ENCODE data around the gene VDR. TPM values are rescaled to one million over a fixed set of nuclear protein-coding genes. Genes with fewer than 3 reads are reported as not detected.

Gene VDR
- total RNA-seq, 4 donors from 2014 or later = 16.6 to 25.0 (median 21.3) TPM

GRCh38 chr12:47824198-47824597, 80.6 kb downstream of the VDR start:
- TF ChIP-seq POLR2A (IDR thresholded peaks at IDR 0.05) = no peak
- no peak for TF ChIP-seq CTCF (IDR thresholded peaks at IDR 0.05)
- Histone ChIP-seq H3K27ac (peak overlapping the region; percentile 96 to 99 (median 98)), H3K9me3 (no peaks in the 10 kb centered on the region), H3K27me3 (no peaks in the 10 kb centered on the region), H3K4me3 (no peak overlapping the region), H3K4me1 (peaks cover 70 to 93% (median 82%) of the 10 kb centered on the region in 3 donors), H3K36me3 (no peaks in the 10 kb centered on the region)
- no peak for DNase-seq
- intact Hi-C loops (cut with DNase I) = no loop called here
- WGBS, 2 donors = 69 to 76% methylated on average over 2 of the region's 2 CpGs

GRCh38 chr12:47823422-47824086, 81.2 kb downstream of the VDR start:
- Histone ChIP-seq H3K4me1 (peaks cover 69 to 93% (median 77%) of the 10 kb centered on the region in 3 donors), H3K4me3 (no peak overlapping the region)
- intact Hi-C loops (cut with DNase I) = no loop called here

GRCh38 chr12:47822863-47823262, 81.9 kb downstream of the VDR start:
- WGBS, 2 donors = 66 to 76% methylated on average over 3 of the region's 3 CpGs
- peaks cover 70 to 93% (median 77%) of the 10 kb centered on the region in 3 donors for H3K4me1 ChIP-seq
- H3K9me3 ChIP-seq = no peaks in the 10 kb centered on the region
- TF ChIP-seq CTCF (IDR thresholded peaks at IDR 0.05) (no peak), POLR2A (IDR thresholded peaks at IDR 0.05) (no peak)
- DNase-seq = no peak
- no peaks in the 10 kb centered on the region for H3K36me3 ChIP-seq
- H3K4me3 ChIP-seq = no peak overlapping the region
- H3K27ac ChIP-seq = peak overlapping the region; percentile 96 to 99 (median 98)
- no peaks in the 10 kb centered on the region for H3K27me3 ChIP-seq
- intact Hi-C loops (cut with DNase I) = no loop called here

More at GRCh38 chr12:47823422-47824086, 81.2 kb downstream of the VDR start:
- H3K27ac ChIP-seq = peak overlapping the region; percentile 96 to 99 (median 98)
- no peaks in the 10 kb centered on the region for H3K27me3 ChIP-seq
- 66 to 79% methylated on average over 5 of the region's 5 CpGs for WGBS, 2 donors
- TF ChIP-seq CTCF (IDR thresholded peaks at IDR 0.05) (no peak), POLR2A (IDR thresholded peaks at IDR 0.05) (no peak)
- DNase-seq = no peak
- H3K9me3 ChIP-seq = no peaks in the 10 kb centered on the region
- no peaks in the 10 kb centered on the region for H3K36me3 ChIP-seq

- 50 to 53% methylated on average over 2 of the region's 2 CpGs for WGBS, 2 donors
- H3K27me3 ChIP-seq = no peaks in the 10 kb centered on the region
Observed at GRCh38 chr12:47822401-47822800, 82.4 kb downstream of the VDR start.

More at GRCh38 chr12:47822401-47822800, 82.4 kb downstream of the VDR start:
- Histone ChIP-seq H3K9me3 (no peaks in the 10 kb centered on the region), H3K4me1 (peaks cover 69 to 93% (median 77%) of the 10 kb centered on the region in 3 donors), H3K4me3 (no peak overlapping the region), H3K27ac (peak overlapping the region; percentile 96 to 99 (median 98)), H3K36me3 (no peaks in the 10 kb centered on the region)
- no peak for DNase-seq
- TF ChIP-seq CTCF (IDR thresholded peaks at IDR 0.05) (no peak), POLR2A (IDR thresholded peaks at IDR 0.05) (no peak)
- intact Hi-C loops (cut with DNase I) = no loop called here

All from esophagus squamous epithelium (tissue), 5 donors.